NCI-H1105 (cell line): ENCODE data around the gene WWTR1.

Experiments
- DNase-seq: peaks from one replicate; lab custom pipeline; 2025; lab: John Stamatoyannopoulos, UW

Gene WWTR1

DNA sequence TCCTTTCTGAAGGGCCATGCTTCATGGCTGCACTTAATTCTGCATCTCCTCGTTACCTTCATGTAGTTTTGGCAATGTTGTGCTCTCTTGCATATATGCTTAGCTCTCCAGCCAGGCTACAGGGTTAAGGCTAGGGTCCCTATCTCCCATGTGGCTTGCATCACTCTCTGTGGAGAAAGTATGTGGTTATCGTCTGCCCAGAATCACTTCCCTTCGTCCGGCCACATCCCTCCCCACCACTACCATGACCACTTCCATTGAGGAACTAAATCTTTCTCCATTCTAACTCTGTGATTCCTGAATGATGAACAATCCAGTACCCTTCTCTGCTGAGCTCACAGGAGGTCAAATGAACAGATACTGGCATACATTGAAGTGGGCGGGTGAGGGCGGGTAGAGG lies 34.0 kb downstream of the WWTR1 start:
- no peak for DNase-seq

DNA sequence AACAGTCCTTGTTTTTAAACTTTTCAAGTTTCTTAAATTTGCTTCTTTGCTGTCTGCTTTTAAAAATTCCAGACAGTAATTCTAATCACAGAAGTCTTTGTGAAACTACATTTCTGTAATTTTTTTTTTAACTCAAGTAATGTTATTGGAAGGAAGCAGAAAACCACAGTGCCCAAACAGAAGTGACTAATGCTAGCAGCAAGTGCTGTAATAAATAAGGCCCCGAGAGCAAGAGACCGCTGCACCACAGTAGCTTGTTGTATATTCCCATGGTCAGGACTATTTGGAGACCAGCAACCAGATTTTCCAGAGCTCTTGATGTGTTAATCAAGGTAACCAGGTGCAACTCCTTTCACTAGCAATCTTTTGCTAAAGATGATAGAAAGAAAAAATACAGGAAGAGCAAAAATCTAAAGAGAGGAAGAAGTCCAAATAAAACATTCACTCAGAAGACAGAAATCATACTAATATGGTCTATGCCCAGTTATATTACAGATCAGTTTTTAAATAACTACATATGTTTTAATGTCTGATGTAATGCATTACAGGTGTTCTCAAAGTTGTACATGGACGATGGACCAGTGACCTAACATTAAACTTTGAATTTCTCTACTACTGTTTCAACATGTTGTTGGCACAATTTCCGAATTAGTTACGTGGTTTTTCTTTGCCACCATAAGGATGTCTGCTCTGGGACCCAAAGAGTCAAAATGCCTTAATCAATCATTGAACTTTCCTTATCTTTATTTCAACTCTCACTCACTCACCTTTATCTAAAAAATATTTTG lies 36.4 kb downstream of the WWTR1 start:
- DNase-seq: no peak

DNA sequence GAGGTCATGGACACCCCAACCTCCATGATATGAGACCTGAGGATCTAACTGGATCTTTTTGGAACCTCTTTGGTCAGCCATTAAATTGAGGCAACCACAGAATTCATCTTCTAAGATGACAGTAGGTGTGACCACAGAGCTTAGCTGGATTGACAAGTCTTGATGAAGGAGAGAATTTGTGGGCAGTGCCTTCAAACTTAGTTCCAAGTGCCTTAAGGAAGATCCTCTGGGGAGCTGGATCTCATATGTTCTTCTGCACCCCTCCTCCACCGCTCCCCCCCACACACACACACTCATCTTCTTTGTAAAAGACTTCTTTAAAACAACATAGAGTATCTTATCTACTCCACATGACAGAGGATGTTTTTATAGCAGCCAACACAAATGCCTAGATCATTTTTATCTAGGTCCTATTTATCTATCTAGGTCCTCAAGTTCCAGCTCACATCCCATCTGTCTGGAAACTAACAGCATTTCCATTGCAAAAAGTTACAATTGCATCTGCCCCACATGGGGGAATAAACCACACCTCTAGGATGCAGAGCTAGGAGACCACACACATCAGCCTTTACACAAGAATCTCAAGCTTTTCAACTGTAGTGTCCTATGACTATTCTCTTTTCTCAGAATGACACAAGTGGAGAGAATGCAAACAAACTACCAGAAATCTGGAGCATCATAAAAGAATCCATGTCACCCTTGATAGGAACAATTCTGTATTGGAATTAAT lies 37.4 kb downstream of the WWTR1 start:
- DNase-seq: no peak

DNA sequence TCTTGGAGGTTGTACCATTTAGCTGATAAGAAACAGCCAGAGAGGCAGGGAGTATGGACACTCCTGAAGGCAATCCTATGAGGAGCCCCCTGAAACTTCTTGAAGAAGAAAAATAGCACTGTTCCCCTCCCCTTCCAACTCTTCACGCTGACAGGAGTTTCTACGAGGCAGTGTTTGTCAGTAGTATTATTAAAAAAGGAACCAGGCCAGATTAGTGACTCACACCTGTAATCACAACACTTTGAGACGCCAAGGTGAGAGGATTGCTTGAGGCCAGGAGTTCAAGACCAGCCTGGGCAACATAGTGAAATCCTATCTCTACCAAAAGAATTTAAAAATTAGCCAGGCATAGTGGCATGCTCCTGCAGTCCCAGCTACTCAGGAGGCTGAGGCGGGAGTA lies 38.7 kb downstream of the WWTR1 start:
- DNase-seq: no peak

DNA sequence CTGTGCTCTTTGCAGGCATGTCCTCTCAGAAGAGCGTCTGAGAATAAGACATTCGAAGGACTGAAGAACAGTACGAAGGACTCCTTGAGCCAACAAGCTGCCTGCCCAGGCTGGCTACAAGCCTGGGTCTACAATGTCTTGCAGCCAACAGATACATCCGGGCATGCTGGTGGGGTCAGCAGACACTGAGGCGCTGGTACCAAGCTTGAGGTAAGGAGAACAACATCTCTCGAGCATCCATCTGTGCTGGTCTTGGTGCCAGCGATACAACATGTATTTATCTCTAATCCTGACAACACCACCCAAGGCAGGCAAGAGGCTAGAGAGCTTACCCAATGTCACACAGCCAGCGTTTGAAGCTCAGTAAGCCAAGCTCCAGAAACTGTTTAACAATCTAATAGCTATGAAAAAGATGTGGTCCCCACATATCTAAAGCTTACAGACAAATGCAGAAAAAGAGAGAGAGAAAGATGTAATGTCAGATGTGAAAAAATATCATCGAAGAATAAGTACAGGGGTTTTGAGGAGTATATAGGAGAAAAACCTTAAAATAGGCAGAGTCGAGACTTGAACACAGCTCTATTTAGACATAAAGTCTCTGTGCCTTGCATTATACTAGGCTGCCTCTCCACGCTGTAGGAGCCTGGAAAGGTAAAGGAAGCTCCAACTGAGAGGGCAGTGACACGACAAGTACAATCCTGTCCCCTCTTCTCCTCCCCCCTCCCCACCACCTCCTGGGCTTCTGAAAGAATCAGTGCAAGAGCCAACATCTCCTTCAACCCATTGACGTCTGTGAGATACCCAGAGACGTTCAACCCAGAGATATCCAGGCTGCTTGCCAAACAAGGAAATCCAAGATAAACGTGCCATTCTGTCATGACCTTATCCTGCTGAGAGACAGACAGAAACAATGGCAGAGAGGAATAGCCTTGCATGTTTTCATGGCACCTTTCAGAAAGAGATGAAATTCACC lies 39.4 kb downstream of the WWTR1 start:
- no peak for DNase-seq

DNA sequence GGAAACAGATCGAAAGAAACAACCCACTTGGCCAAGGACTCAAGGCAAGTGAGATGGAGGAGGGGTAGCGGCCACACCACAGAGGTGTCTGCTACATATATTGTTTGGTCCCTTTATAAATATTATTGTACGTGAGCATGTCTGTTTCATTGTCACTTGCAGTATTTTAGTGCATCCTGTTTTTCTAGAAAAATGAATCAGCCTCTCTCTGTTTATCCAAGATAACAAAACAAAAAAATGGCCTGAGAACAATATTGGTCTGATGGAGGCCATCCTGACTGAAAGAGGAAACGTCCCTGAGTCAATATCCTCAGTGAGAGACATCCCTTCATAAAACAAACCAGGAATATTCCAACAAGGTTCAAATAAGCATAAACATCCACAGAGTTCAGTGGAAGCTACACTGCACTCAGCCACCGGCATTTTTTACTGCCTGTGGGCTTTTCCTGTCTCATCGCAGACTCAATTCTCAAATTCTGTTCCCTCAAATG lies 42.0 kb downstream of the WWTR1 start:
- no peak for DNase-seq

DNA sequence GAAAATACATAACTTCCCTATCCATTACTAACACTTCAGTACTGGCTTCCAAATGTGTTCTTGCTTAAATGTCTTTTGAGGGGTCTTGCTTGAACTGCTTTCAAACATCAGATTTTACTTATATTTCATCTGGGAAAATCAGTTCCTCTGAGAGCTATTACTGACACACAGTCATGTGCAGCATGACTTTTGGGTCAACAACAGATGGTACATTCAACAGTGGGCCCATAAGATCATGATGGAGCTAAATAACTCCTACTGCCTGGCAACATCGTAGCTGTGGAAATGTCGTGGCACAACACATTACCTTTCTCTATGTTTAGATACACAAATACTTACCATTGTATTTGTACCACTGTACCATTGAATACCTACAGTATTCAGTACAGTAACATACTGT lies 43.8 kb downstream of the WWTR1 start:
- no peak for DNase-seq

DNA sequence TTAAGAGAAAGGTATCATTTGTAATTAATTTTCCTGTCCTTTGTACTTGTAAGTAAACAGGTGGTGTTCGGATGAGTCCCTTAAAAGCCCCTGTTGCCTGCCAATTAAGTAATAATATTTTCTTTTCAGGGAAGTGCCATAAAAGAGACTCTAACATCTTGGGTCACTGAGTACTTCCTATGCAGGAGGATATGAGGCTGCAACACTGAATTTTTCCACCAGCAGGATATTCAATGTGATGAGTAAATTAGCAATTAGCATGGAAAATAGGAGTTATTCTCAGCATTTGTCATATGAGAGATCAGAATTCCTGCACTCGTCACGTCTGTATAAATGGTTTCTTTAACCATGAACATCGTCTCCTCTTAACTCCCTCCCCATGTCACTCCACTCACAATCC lies 45.4 kb downstream of the WWTR1 start:
- no peak for DNase-seq

DNA sequence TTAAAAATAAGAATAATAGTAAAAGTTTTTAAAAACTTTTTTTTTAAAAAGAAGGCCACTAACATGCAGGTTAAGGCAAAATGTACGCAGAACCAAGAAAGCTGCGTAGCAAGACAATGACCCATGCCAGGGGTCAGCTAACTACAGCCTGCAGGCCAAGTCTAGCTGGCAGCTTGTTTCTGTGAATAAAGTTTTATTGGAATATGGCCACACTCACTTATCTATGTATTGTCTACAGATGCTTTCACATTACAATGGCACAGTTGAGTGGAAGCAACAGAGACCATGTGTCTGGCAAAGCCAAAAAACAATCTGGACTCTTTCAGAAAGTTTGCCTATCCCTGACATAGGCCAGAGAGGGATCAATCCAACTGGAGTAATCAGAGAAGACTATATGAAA lies 46.7 kb downstream of the WWTR1 start:
- DNase-seq: no peak

DNA sequence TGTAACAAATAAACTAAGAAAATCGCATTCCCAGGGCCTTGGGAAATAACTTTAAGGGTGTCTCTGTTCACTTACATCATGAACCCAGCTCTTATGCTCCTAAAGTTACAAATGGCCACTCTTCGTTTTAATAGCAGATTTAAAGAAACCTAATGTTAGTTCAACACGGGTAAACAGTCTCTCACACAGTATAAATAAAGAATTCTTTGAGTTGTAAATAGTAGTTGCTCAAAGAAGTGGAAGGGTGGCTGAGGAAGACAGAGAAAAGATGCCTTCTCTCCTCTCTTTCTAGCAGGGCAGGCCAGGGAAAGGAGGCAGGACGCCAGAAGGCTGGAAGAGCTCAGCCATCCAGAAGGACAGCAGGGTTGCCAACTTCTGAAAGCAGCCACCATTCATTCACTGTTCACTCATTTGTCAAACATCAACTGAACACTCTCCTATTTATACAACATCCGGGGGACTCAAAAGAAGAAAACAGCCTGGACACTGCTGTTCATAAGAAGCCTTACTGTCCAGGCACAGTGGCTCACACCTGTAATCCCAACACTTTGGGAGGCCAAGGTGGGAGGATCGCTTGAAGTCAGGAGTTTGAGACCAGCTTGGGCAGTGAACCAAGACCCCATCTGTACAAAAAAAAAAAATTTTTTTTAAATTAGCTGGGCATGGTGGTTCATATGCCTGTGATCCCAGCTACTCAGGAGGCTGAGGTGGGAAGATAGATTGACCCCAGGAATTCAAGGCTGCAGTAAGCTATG lies 47.3 kb downstream of the WWTR1 start:
- DNase-seq: no peak

DNA sequence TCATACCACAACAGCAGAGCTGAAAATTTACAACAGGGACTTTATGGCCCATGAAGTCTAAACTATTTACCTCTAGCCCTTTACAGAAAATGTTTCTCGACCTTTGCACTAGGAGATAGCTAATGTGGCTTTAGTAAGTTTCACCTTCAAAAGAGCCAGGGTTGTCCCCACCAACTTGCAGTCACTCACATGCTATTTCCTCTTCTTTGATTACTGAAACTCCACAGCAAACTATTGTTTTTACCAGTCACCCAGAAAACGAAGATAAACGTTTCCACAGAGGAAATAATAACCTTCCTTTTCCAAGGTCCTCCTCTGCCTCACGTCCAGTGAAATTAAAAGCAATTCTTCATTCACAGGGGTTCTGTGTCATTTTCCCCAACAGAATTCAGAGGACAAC lies 48.2 kb downstream of the WWTR1 start:
- DNase-seq: no peak

DNA sequence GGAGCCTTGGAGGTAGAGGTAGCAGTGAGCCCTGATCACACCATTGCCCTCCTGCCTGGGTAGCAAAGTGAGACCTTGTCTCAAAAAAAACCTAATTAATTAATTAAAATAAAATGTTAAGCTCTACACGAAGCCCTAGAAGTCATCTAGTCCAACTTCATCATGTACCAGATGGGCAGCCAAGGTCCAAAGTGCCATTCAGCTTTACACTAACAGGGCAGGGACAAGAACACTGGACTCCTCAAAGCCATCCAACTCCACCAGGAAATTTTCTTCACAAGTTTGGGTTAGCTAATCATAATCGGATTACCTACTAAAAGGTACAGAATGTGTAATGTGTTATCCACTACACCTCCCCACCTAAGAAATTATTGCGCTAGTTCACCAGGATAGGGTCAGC lies 48.8 kb downstream of the WWTR1 start:
- no peak for DNase-seq

DNA sequence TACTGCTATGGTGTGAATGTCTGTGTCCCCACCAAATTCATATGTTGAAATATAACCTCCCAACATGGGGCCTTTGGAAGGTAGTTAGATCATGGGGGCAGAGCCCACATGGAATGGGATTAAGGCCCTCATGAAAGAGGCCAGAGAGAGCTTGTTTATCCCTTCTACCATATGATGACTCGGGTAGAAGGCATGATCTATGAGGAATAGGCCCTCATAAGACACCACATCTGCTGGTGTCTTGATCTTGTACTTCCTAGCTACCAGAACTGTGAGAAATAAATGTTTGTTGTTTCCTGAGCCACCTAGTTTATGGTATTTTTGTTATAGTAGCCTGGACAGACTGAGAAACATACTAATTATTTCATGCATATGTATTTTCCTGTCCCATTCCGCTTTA lies 51.9 kb downstream of the WWTR1 start:
- DNase-seq: no peak

DNA sequence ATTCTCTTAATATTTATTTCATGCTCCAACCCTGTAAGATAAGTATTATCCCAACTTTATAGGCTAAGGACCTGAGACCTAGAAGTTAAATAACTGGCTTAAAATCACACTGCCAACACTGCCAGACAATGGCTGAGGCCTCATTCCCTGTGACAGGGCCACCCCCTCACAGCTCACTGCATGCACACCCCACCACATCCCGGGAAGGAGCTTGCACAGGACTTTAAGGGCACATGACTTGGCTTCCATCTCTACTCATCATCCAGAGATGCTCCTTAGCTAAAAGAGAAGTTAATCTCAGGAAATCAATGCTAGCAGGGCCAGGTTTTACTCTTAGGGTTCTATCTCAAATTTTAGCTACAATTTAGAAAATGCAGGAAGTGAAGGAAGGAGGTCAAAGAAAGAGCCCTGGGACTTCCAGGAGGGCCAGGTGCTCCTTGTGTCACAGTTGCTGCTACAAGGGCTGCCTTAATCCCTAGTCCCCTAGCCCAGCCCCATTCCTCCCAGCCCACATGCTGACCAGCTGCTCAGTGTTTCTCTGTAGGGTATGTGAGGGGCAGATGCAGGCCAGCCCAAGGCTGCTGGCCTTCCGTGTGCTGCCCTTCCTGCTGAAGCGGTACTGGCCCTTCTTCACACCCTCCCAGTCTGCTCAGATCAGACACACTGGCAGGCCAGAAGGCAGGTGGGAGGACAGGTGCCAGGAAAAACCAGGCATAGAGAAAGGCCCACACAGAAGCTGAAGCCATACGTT lies 53.5 kb downstream of the WWTR1 start:
- DNase-seq: no peak

DNA sequence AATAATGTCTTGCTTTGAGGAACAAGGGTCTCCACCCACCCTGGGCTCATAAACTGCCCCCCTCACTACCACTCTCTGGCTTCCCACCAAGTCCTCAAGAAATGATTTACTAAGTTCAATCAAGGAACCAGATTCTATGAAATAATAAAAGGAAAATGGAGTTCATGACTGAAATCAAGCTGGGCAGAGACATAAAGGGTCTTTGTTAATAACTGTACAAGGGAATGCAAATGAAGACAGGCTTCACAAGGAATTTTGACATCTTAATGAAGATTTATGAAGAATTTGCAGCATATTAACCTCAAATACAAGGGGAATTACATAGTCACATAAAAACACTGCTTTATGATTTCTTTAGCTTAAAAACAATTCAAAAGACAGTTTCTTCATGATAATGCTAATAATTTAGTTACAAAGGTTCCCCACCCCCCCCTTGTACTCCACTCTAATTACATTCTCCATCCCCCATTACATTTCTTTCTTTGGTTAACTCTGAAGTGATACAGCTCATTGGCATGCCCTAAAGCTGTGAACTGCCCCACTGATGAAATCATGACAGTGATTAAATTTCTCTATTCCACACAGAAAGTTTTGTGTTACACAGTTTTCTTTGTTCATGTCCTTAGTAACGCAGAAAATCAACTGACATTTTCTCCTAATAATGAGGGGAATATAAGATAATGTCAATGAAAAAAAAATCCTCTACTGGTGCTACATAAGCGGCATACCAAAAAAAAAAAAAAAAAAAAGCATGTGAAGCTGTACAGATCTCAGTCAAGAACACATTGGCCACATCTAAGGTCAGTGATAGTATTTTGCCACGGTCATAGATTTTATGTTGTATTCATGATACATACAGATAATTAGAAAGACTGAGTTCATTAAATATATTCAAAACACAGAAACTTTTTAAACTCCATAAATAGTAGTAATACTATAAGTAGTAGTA lies 54.4 kb downstream of the WWTR1 start:
- no peak for DNase-seq

DNA sequence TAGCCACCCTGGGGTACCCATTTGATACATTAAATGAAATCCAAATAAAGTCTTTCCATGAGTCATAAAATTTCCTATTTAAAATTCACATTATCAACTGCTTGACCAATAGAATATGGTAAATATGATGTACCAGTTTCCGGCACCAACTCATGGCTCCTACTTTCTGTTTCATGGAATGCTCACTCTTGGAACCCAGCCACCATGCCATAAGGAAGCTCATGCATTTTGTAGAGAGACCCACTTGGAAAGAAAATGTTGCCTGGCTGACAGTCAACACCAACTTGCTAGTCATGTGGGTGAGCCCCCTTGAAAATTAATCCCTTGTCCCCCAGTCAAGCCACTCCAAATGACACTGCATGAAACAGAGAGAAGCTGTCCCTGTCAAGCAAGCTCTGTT lies 57.2 kb downstream of the WWTR1 start:
- DNase-seq: no peak

DNA sequence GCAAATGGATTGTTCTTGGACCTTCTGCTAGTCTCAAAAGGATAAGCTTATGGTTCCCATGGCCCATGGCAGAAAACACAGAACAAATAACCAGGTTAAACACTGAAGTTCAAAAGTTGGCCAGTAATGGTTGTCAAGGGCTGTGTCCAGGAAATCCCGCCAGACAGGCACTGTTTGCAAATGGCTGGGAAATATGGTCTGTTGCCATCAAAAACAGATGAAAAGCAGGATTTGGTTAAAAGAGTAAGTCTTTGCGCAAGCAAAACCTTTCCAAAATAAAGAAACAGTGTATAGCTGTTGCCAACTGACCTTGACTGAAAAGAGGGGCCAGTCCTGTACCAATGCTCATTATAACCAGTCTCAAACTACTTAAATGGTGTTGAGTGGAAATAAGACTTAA lies 58.6 kb downstream of the WWTR1 start:
- no peak for DNase-seq

DNA sequence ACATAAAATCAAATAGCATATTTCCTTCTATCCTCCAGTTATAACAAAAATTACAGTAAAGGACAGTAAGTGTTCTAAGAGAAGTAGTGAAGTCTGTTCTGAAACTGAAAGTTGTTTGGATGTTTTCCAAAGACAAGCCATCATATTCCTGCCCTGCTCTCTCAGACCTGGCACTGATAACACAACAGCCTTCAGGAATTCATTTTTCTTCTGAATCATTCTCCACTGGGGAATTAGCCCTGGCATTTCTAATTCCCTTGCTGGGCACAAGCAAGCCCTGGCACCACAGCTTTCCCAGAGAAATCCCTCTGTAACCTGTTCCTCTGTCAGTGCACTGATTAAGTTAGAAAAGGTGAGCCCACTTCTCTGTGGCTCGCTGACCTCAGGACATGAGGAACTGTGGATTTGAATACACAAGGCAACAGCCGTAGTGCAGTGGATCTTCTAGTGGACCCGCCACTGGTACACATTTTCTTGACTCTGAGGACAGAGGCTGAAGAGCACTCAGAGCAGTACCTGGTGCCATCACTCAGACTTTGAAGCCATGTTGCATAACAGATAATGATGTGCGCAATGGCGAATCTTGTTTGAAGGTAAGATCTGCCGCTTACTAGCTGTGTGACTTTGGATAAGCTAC lies 61.6 kb downstream of the WWTR1 start:
- no peak for DNase-seq
